H1 (cell line): ENCODE results near the gene ARRDC1. TPM values are rescaled to one million over a fixed set of nuclear protein-coding genes. Genes with fewer than 3 reads are reported as not detected.

Experiments used
- CTCF ChIA-PET: fragments of 300-600 bp; sonication (Branson Sonifier 250); formaldehyde crosslinking; loops from one replicate; lab custom pipeline; 2021; ENCODE audit not compliant: partially characterized antibody; lab: Charles Lee
- POLR2A ChIA-PET: fragments of 300-600 bp; sonication (Branson Sonifier 250); formaldehyde crosslinking; loops from one replicate; lab custom pipeline; 2021; ENCODE audit warnings: inconsistent platforms; ENCODE audit not compliant: partially characterized antibody; lab: Charles Lee
- DNase-seq, 2 experiments: peaks; one replicate each; pipeline versions ENCODE4 v3.0.0 to v3.0.0-alpha.2; 2010 to 2022; ENCODE audit warnings: low spot score in 2 of 2, low read depth in 1 of 2, mixed read lengths in 1 of 2
- FAIRE-seq: peaks from 2 replicates; lab custom pipeline; 2011; peaks lifted over from hg19 to GRCh38; lab: Jason Lieb, UNC
- H2AFZ ChIP-seq: 2 replicates; pipeline ENCODE4 v1.8.1; 2012; ENCODE audit warnings: low read length, inconsistent platforms
- H2AK5ac ChIP-seq: 2 replicates; pipeline ENCODE4 v1.6.1; 2013; ENCODE audit warnings: low read depth, low read length
- H2BK120ac ChIP-seq: replicated peaks from 2 replicates; pipeline ENCODE3; 2013; ENCODE audit warnings: low read depth, low read length, inconsistent platforms
- H2BK12ac ChIP-seq: 2 replicates; pipeline ENCODE4 v1.6.1; 2013; ENCODE audit warnings: low read depth, low read length
- H2BK15ac ChIP-seq: 2 replicates; pipeline ENCODE4 v1.6.1; 2013; ENCODE audit warnings: low read length
- H2BK20ac ChIP-seq: 2 replicates; pipeline ENCODE4 v1.6.1; 2013; ENCODE audit warnings: low read length
- H2BK5ac ChIP-seq: 2 replicates; pipeline ENCODE4 v1.6.1; 2013; ENCODE audit warnings: low read depth, low read length
- H3K14ac ChIP-seq: 2 replicates; pipeline ENCODE4 v1.6.1; 2013; ENCODE audit warnings: inconsistent platforms; ENCODE audit not compliant: insufficient read length
- H3K18ac ChIP-seq: 2 replicates; pipeline ENCODE4 v1.6.1; 2013; ENCODE audit warnings: low read length; ENCODE audit errors: extremely low read depth
- H3K23ac ChIP-seq: 2 replicates; pipeline ENCODE4 v1.6.1; 2013; ENCODE audit warnings: inconsistent platforms; ENCODE audit not compliant: insufficient read length
- H3K23me2 ChIP-seq: 2 replicates; pipeline ENCODE4 v1.6.1; 2013; ENCODE audit warnings: low read depth, low read length
- H3K27ac ChIP-seq: 2 replicates; pipeline ENCODE4 v1.6.1; 2011; ENCODE audit warnings: low read depth, low read length, inconsistent platforms
- H3K27me3 ChIP-seq, 4 experiments: replicated peaks in 1 of 4; 1 replicate in 1 of 4; 2 replicates in 3 of 4; pipeline versions ENCODE4 v1.6.1 to v1.8.1; 2011 to 2013; ENCODE audit warnings: low read length in 3 of 4, mild to moderate bottlenecking in 3 of 4, inconsistent platforms in 2 of 4, mixed read lengths in 2 of 4, moderate library complexity in 1 of 4; ENCODE audit not compliant: control insufficient read depth in 3 of 4, insufficient read depth in 3 of 4; ENCODE audit errors: extremely low read depth in 1 of 4
- H3K36me3 ChIP-seq, 4 experiments: 2 replicates each; pipeline versions ENCODE4 v1.6.1 to v1.8.1; 2011 to 2013; ENCODE audit warnings: mild to moderate bottlenecking in 4 of 4, low read length in 3 of 4, moderate library complexity in 2 of 4, control low read depth in 1 of 4, inconsistent platforms in 1 of 4; ENCODE audit not compliant: insufficient read depth in 4 of 4, control insufficient read depth in 2 of 4
- H3K4ac ChIP-seq: replicated peaks from 2 replicates; pipeline ENCODE3; 2013; ENCODE audit warnings: low read length, low read depth, mixed read lengths, inconsistent platforms; ENCODE audit not compliant: insufficient read length
- H3K4me1 ChIP-seq, 4 experiments: replicated peaks in 1 of 4; 1 replicate in 1 of 4; 2 replicates in 3 of 4; pipeline versions ENCODE4 v1.6.1 to v1.8.1; 2011 to 2013; ENCODE audit warnings: low read length in 3 of 4, inconsistent platforms in 2 of 4, mixed read lengths in 1 of 4; ENCODE audit not compliant: insufficient read depth in 4 of 4, control insufficient read depth in 3 of 4
- H3K4me2 ChIP-seq, 2 experiments: 2 replicates each; pipeline versions ENCODE4 v1.6.1 to v1.8.1; 2011 to 2013; ENCODE audit warnings: low read depth in 2 of 2, low read length in 2 of 2, control low read depth in 1 of 2, inconsistent platforms in 1 of 2, mild to moderate bottlenecking in 1 of 2; ENCODE audit not compliant: insufficient read depth in 1 of 2
- H3K4me3 ChIP-seq, 4 experiments: fragments of 200-600, 300-600 bp in 1 of 4; sonication (generic), shearing (Covaris generic), sonication (Bioruptor Twin) in 1 of 4; 2 replicates each; pipeline versions ENCODE4 v1.5.1 to v1.8.1; 2011 to 2016; ENCODE audit warnings: low read length in 4 of 4, low read depth in 3 of 4, control low read depth in 2 of 4, inconsistent platforms in 2 of 4, mild to moderate bottlenecking in 2 of 4, mixed read lengths in 1 of 4, moderate library complexity in 1 of 4; ENCODE audit not compliant: insufficient read depth in 2 of 4; ENCODE audit errors: extremely low read depth in 1 of 4
- H3K56ac ChIP-seq: replicated peaks from 2 replicates; pipeline ENCODE3; 2013; ENCODE audit warnings: low read depth, mild to moderate bottlenecking, mixed read lengths, low read length, inconsistent platforms; ENCODE audit not compliant: insufficient read length
- H3K79me1 ChIP-seq: 2 replicates; pipeline ENCODE4 v1.6.1; 2013; ENCODE audit warnings: low read depth, low read length, control low read depth
- H3K79me2 ChIP-seq, 2 experiments: 2 replicates each; pipeline versions ENCODE4 v1.6.1 to v1.8.1; 2012 to 2013; ENCODE audit warnings: low read length in 2 of 2, mild to moderate bottlenecking in 2 of 2, inconsistent platforms in 1 of 2; ENCODE audit not compliant: insufficient read depth in 2 of 2, control insufficient read depth in 1 of 2
- H3K9ac ChIP-seq, 4 experiments: replicated peaks in 1 of 4; 1 replicate in 1 of 4; 2 replicates in 3 of 4; pipeline versions ENCODE4 v1.6.1 to v1.8.1; 2011 to 2013; ENCODE audit warnings: low read depth in 3 of 4, low read length in 3 of 4, control low read depth in 2 of 4, mild to moderate bottlenecking in 2 of 4, moderate library complexity in 2 of 4, inconsistent platforms in 1 of 4; ENCODE audit errors: extremely low read depth in 1 of 4
- H3K9me3 ChIP-seq, 2 experiments: 2 replicates each; pipeline versions ENCODE4 v1.6.1 to v1.8.1; 2012 to 2013; ENCODE audit warnings: mild to moderate bottlenecking in 2 of 2, moderate library complexity in 2 of 2, control low read depth in 1 of 2, inconsistent platforms in 1 of 2, low read depth in 1 of 2, low read length in 1 of 2, mixed read lengths in 1 of 2; ENCODE audit not compliant: insufficient read depth in 2 of 2
- H4K20me1 ChIP-seq, 2 experiments: replicated peaks in 1 of 2; 2 replicates each; pipeline versions ENCODE3 to v1.8.1; 2011 to 2013; ENCODE audit warnings: inconsistent platforms in 2 of 2, low read length in 2 of 2, mild to moderate bottlenecking in 1 of 2; ENCODE audit not compliant: insufficient read depth in 2 of 2, control insufficient read depth in 1 of 2
- H4K5ac ChIP-seq: 2 replicates; pipeline ENCODE4 v1.6.1; 2013; ENCODE audit warnings: low read length, low read depth, mixed read lengths, inconsistent platforms; ENCODE audit not compliant: insufficient read length
- H4K8ac ChIP-seq: 2 replicates; pipeline ENCODE4 v1.8.0; 2013; ENCODE audit warnings: mild to moderate bottlenecking, moderate library complexity, low read length, inconsistent platforms; ENCODE audit not compliant: insufficient read depth; ENCODE audit errors: extremely low read depth
- H4K91ac ChIP-seq: replicated peaks from 2 replicates; pipeline ENCODE3; 2013; ENCODE audit warnings: low read length, mixed read lengths, inconsistent platforms; ENCODE audit not compliant: insufficient read length
- CEBPB ChIP-seq: IDR thresholded peaks from 2 replicates; pipeline ENCODE4 v1.6.1; 2012; ENCODE audit warnings: low read depth, low read length
- CHD2 ChIP-seq: IDR thresholded peaks from 2 replicates; pipeline ENCODE4 v1.6.1; 2012; ENCODE audit warnings: low read length, improper control_type of control experiment
- HDAC6 ChIP-seq: IDR thresholded peaks from one replicate; pipeline ENCODE4 v1.7.1; 2012; ENCODE audit warnings: low read depth, mild to moderate bottlenecking, inconsistent platforms, low read length, moderate library complexity
- KDM4A ChIP-seq: IDR thresholded peaks from one replicate; pipeline ENCODE4 v1.7.1; 2012; ENCODE audit warnings: low read depth, mild to moderate bottlenecking, moderate library complexity, low read length, inconsistent platforms; ENCODE audit not compliant: severe bottlenecking
- POU5F1 ChIP-seq: IDR thresholded peaks from 2 replicates; pipeline ENCODE4 v1.6.1; 2011; ENCODE audit warnings: low read depth, mild to moderate bottlenecking, low read length, moderate library complexity
- RXRA ChIP-seq: IDR thresholded peaks from 2 replicates; pipeline ENCODE4 v1.6.1; 2011; ENCODE audit warnings: low read depth, mild to moderate bottlenecking, low read length, moderate library complexity; ENCODE audit not compliant: insufficient read depth
- TBP ChIP-seq: IDR thresholded peaks from 2 replicates; pipeline ENCODE4 v1.6.1; 2011; ENCODE audit warnings: low read depth, low read length, improper control_type of control experiment
- TEAD4 ChIP-seq: IDR thresholded peaks from 2 replicates; pipeline ENCODE4 v1.6.1; 2012; ENCODE audit warnings: low read depth, low read length, inconsistent platforms, mixed read lengths
- WGBS, 2 experiments: shearing (Covaris generic) in 1 of 2; methylation state at CpG; one replicate each; pipeline versions ENCODE4 v1.1.6 to v1.1.7; 2013 to 2015; ENCODE audit warnings: low lambda C conversion rate in 2 of 2, mixed read lengths in 2 of 2, inconsistent platforms in 1 of 2, low coverage in 1 of 2, missing lambda C conversion rate in 1 of 2; ENCODE audit not compliant: insufficient replicate concordance in 2 of 2, insufficient coverage in 1 of 2, insufficient read length in 1 of 2; ENCODE audit errors: extremely low coverage in 1 of 2, missing lambda C conversion rate in 1 of 2; 5-methylcytosine and 5-hydroxymethylcytosine counted together
- polyA plus RNA-seq, 7 experiments: library from polyadenylated mRNA; depleted of rRNA in 3 of 7; stranded (reverse) in 5 of 7; unstranded in 2 of 7; fragments of >200 nt in 5 of 7; fragments of 200-250 nt in 2 of 7; gene quantifications; 1 replicate in 5 of 7; 2 replicates in 1 of 7; 4 replicates in 1 of 7; pipeline versions ENCODE4 v1.2.1 to v1.2.3, GENCODE V29; 2011 to 2013; ENCODE audit warnings: missing spikeins in 2 of 7, mixed read lengths in 2 of 7
- total RNA-seq: library from RNA; stranded (reverse); fragmentation: NEBNext Ultra II Directional; extraction: Animal tissue kit (Norgen Biotek cat#: 25700); gene quantifications from 2 replicates; pipeline ENCODE4 v1.2.1, GENCODE V29; 2021
- TF ChIP-seq, protein P1 (sequence below): IDR thresholded peaks from 2 replicates; pipeline ENCODE4 v1.6.1; 2012; ENCODE audit warnings: low read length, inconsistent platforms

Gene ARRDC1
- total and polyA plus RNA-seq, 2 of the 8 experiments (the other 6 are each of a cell fraction or from before 2014, with no cell fraction given), result 22.0 to 58.4 TPM

DNA sequence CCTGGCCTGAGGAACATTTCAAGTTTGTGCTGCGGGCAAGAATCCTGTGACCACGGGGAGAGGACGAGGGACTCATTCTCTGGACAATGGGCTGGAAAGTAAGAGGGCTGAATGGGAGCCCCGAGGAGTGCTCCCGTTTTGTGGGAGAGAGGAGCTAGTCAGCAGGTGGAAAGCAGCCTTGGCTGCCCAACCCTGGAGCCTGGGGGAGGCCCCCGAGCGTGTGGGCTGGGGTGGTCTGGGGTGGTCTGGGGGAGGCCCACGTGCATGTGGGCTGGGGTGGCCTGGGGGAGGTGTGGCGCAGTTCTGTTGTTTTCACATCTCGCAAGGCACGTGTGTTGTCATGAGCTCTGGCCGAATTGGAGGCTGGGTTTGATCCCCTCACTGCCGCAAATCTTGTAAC is 40.9 kb downstream of the ARRDC1 start:
- no peak overlapping the region for H4K5ac ChIP-seq
- H2BK5ac ChIP-seq, result peak overlapping the region; percentile 41; the same call in 1 of the 2 replicates
- no peak for FAIRE-seq
- no peak overlapping the region for H3K56ac ChIP-seq
- DNase-seq, result no peak
- POLR2A ChIA-PET, result interaction anchor here (1.3 to 1.9 kb wide), 3 partner anchors 19 to 24 kb away, joined by 4 to 7 read pairs (median 6); no protein-coding TSS in a partner anchor
- H3K79me1 ChIP-seq, result peaks cover 24% of the 10 kb centered on the region
- H3K4me2 ChIP-seq, result no peak overlapping the region
- no peak for TF ChIP-seq TEAD4
- no peak for TF ChIP-seq POU5F1
- no peak for TF ChIP-seq HDAC6
- TF ChIP-seq CEBPB, result no peak
- no peak for TF ChIP-seq RXRA
- TF ChIP-seq, protein P1, sequence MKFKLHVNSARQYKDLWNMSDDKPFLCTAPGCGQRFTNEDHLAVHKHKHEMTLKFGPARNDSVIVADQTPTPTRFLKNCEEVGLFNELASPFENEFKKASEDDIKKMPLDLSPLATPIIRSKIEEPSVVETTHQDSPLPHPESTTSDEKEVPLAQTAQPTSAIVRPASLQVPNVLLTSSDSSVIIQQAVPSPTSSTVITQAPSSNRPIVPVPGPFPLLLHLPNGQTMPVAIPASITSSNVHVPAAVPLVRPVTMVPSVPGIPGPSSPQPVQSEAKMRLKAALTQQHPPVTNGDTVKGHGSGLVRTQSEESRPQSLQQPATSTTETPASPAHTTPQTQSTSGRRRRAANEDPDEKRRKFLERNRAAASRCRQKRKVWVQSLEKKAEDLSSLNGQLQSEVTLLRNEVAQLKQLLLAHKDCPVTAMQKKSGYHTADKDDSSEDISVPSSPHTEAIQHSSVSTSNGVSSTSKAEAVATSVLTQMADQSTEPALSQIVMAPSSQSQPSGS, result no peak
- no peak for TF ChIP-seq CHD2
- TF ChIP-seq TBP, result no peak
- no peak for TF ChIP-seq KDM4A
- TF ChIP-seq, all 59 proteins: peak for 0
- H4K20me1 ChIP-seq, result peaks cover 17 to 24% of the 10 kb centered on the region in 2 experiments
- no peak overlapping the region for H3K9ac ChIP-seq
- peaks cover 12 to 95% of the 10 kb centered on the region in 2 experiments for H3K79me2 ChIP-seq
- peaks cover 0 to 14% (median under 1%) of the 10 kb centered on the region in 4 experiments; a peak in 2 of 8 replicates for H3K36me3 ChIP-seq
- H2BK20ac ChIP-seq, result no peak overlapping the region
- no peak overlapping the region for H3K4ac ChIP-seq
- no peak overlapping the region for H2BK120ac ChIP-seq
- no peak overlapping the region for H2AFZ ChIP-seq
- no peak overlapping the region for H3K4me3 ChIP-seq
- H2AK5ac ChIP-seq, result no peak overlapping the region
- no peak overlapping the region for H3K27ac ChIP-seq
- no peaks in the 10 kb centered on the region for H3K23me2 ChIP-seq
- no peak overlapping the region for H3K18ac ChIP-seq
- H4K91ac ChIP-seq, result no peak overlapping the region
- CTCF ChIA-PET, result interaction anchor here (0.6 to 2.2 kb wide), 10 partner anchors 10 to 43 kb away, joined by 3 to 11 read pairs (median 4); no protein-coding TSS in a partner anchor
- no peak overlapping the region for H3K14ac ChIP-seq
- no peak overlapping the region for H4K8ac ChIP-seq
- H3K23ac ChIP-seq, result no peak overlapping the region
- 93% methylated on average over 11 of the region's 13 CpGs; no CpG with 5 or more reads in 1 of the 2 experiments for WGBS, 2 experiments
- no peak overlapping the region for H2BK12ac ChIP-seq
- no peak overlapping the region for H2BK15ac ChIP-seq
- peaks cover 0 to 3% (median 0%) of the 10 kb centered on the region in 4 experiments; a peak in 1 of 7 replicates for H3K4me1 ChIP-seq
- H3K9me3 ChIP-seq, result 0 out of 4 replicates have a peak, but pooled peaks cover 0 to 2% of the 10 kb centered on the region in 2 experiments
- H3K27me3 ChIP-seq, result no peaks in the 10 kb centered on the region
